Cardiac atrium fibroblast (primary cell): Measurements from ENCODE around the gene MLN. TPM values are rescaled to one million over a fixed set of nuclear protein-coding genes. Genes with fewer than 3 reads are reported as not detected.

Experiments used
- total RNA-seq: library from RNA; depleted of rRNA; stranded (reverse); fragments of >200 nt; gene quantifications from 2 replicates; pipeline ENCODE4 v1.2.3, GENCODE V29; 2015

Gene MLN
- not detected in 2 replicates for total RNA-seq

GRCh38 chr6:33803571-33804053, at the start of gene MLN:
Gene MLN (minus strand): TSS chr6:33804003. CDS start chr6:33801163, 2,840 bp downstream.

GRCh38 chr6:33788694-33789549, 14.9 kb downstream of the MLN start, which contains the start of gene LEMD2:
Gene LEMD2 (minus strand): TSS chr6:33789130. CDS start chr6:33789116, 14 bp downstream.

GRCh38 chr6:33746651-33747100, 57.1 kb downstream of the MLN start, which contains the start of gene IP6K3:
Gene IP6K3 (minus strand): TSS chr6:33746905. CDS start chr6:33735476, 11,429 bp downstream.

Other genes with a start within 250 kb of the MLN start
- gene BAK1, start 223.7 kb downstream of the MLN start, total RNA-seq = 7.8 and 10.5 TPM in 2 replicates
- 21.5 TPM in 2 replicates for gene ITPR3, start 182.7 kb downstream of the MLN start, total RNA-seq
- 18.6 and 47.3 TPM in 2 replicates for gene UQCC2, start 92.3 kb downstream of the MLN start, total RNA-seq
- under 0.01 TPM in 1 of 2 replicates, not detected in the other for gene IP6K3, start 57.1 kb downstream of the MLN start, total RNA-seq
- gene LEMD2, start 14.9 kb downstream of the MLN start, total RNA-seq = 30.3 and 34.8 TPM in 2 replicates